Type B pancreatic cell (in vitro differentiated cells): ENCODE measurements around the gene CIB1. TPM values are rescaled to one million over a fixed set of nuclear protein-coding genes. Genes with fewer than 3 reads are reported as not detected.

ENCODE experiments used
- DNase-seq: peaks from one replicate; pipeline ENCODE4 v3.0.0; 2021; ENCODE audit warnings: mixed read lengths; ENCODE audit not compliant: unreplicated experiment; ENCODE audit errors: extremely low spot score
- H3K27ac Mint-ChIP-seq: 2 replicates; pipeline ENCODE4 v1.8.0; 2021; ENCODE audit warnings: mild to moderate bottlenecking, mixed read lengths
- H3K27me3 Mint-ChIP-seq: 2 replicates; pipeline ENCODE4 v1.8.0; 2021; ENCODE audit warnings: mixed read lengths
- H3K36me3 Mint-ChIP-seq: 2 replicates; pipeline ENCODE4 v1.8.0; 2021; ENCODE audit warnings: mixed read lengths
- H3K4me1 Mint-ChIP-seq: one replicate; pipeline ENCODE4 v1.8.0; 2021; ENCODE audit warnings: mixed read lengths; ENCODE audit not compliant: unreplicated experiment
- H3K4me3 Mint-ChIP-seq: 2 replicates; pipeline ENCODE4 v1.8.0; 2021; ENCODE audit warnings: mild to moderate bottlenecking, mixed read lengths
- H3K9me3 Mint-ChIP-seq: 2 replicates; pipeline ENCODE4 v1.8.0; 2021; ENCODE audit warnings: mixed read lengths
- CTCF ChIP-seq: fragments of 200-600 bp; sonication (generic); conservative IDR thresholded peaks from 2 replicates; pipeline ENCODE4 v1.5.0; 2021; ENCODE audit warnings: antibody characterized with exemption, mild to moderate bottlenecking
- total RNA-seq: library from RNA; stranded (reverse); gene quantifications from 2 replicates; pipeline ENCODE4 v1.2.1, GENCODE V29; 2021; ENCODE audit warnings: low replicate concordance

CIB1 gene
- total RNA-seq, 1 donor from 2014 or later: 31.6 TPM

GRCh38 chr15:90228960-90229359 lies 4.8 kb downstream of the CIB1 start:
- Mint-ChIP-seq H3K4me1 (peaks cover 5% of the 10 kb centered on the region), H3K9me3 (no peaks in the 10 kb centered on the region), H3K4me3 (no peak overlapping the region), H3K27me3 (no peaks in the 10 kb centered on the region), H3K36me3 (peaks cover 11% of the 10 kb centered on the region), H3K27ac (no peak overlapping the region)
- TF ChIP-seq CTCF: no peak
- DNase-seq: no peak

- no peak overlapping the region for H3K4me3 Mint-ChIP-seq
- H3K27ac Mint-ChIP-seq: no peak overlapping the region
- H3K27me3 Mint-ChIP-seq: no peaks in the 10 kb centered on the region
- H3K9me3 Mint-ChIP-seq: no peaks in the 10 kb centered on the region
- H3K36me3 Mint-ChIP-seq: peaks cover 11% of the 10 kb centered on the region
- H3K4me1 Mint-ChIP-seq: peaks cover 4% of the 10 kb centered on the region
- no peak for TF ChIP-seq CTCF
- no peak for DNase-seq
Measured at GRCh38 chr15:90227816-90228772, 5.6 kb downstream of the CIB1 start.

- H3K27me3 Mint-ChIP-seq: no peaks in the 10 kb centered on the region
- H3K27ac Mint-ChIP-seq: no peak overlapping the region
- H3K9me3 Mint-ChIP-seq: no peaks in the 10 kb centered on the region
- no peaks in the 10 kb centered on the region for H3K4me1 Mint-ChIP-seq
- H3K36me3 Mint-ChIP-seq: peaks cover 11% of the 10 kb centered on the region
- no peak for TF ChIP-seq CTCF
- no peak overlapping the region for H3K4me3 Mint-ChIP-seq
- no peak for DNase-seq
Measured at GRCh38 chr15:90227336-90227735, 6.4 kb downstream of the CIB1 start.

GRCh38 chr15:90225504-90226234 lies 8.1 kb downstream of the CIB1 start:
- TF ChIP-seq CTCF: no peak
- H3K4me1 Mint-ChIP-seq: no peaks in the 10 kb centered on the region

GRCh38 chr15:90225047-90225446 lies 8.7 kb downstream of the CIB1 start:
- Mint-ChIP-seq H3K4me1 (no peaks in the 10 kb centered on the region), H3K4me3 (no peak overlapping the region), H3K36me3 (peaks cover 11% of the 10 kb centered on the region), H3K27ac (no peak overlapping the region), H3K27me3 (no peaks in the 10 kb centered on the region), H3K9me3 (no peaks in the 10 kb centered on the region)
- TF ChIP-seq CTCF: no peak
- no peak for DNase-seq

More at GRCh38 chr15:90225504-90226234, 8.1 kb downstream of the CIB1 start:
- Mint-ChIP-seq H3K27ac (no peak overlapping the region), H3K9me3 (no peaks in the 10 kb centered on the region), H3K4me3 (no peak overlapping the region), H3K36me3 (peaks cover 11% of the 10 kb centered on the region), H3K27me3 (no peaks in the 10 kb centered on the region)
- DNase-seq: no peak
